ENCODE data around the gene DIO1. TPM values are rescaled to one million over a fixed set of nuclear protein-coding genes. Genes with fewer than 3 reads are reported as not detected.

DIO1 gene
- total RNA-seq (not detected), polyA plus RNA-seq (under 1 TPM in 1 of 4 donors, not detected in 3; 0.09 TPM)

GRCh38 chr1:53893999-53894636, at the start of gene DIO1:
Gene DIO1, plus strand, starts transcription at chr1:53894187. Its CDS starts 24 bp downstream, at chr1:53894211.
- no peaks in the 10 kb centered on the region for H3K27me3 Mint-ChIP-seq
- Histone ChIP-seq H3K4me3 (ENCODE audit: low read depth, low read length) (no peak within 1 kb of the TSS), H3K9me3 (ENCODE audit: control insufficient read depth in 2 of 2, low read length in 2 of 2) (no peaks in the 10 kb centered on the region), H3K27me3 (ENCODE audit: control insufficient read depth, insufficient read depth, low read length) (peaks cover 3% of the 10 kb centered on the region), H3K27ac (ENCODE audit: insufficient read depth, low read length, poor library complexity, severe bottlenecking) (no peak within 1 kb of the TSS), H3K4me1 (ENCODE audit: control insufficient read depth, insufficient read depth, low read length, poor library complexity, severe bottlenecking) (peaks cover 11% of the 10 kb centered on the region), H3K36me3 (ENCODE audit: control insufficient read depth, insufficient read depth, low read length) (no peaks in the 10 kb centered on the region)
- DNase-seq (no peak), ATAC-seq (ENCODE audit: low read depth in 2 of 2) (no peak)
- no peaks in the 10 kb centered on the region for H3K9me3 Mint-ChIP-seq
- no peak within 1 kb of the TSS for H3K27ac Mint-ChIP-seq
- H3K36me3 Mint-ChIP-seq = no peaks in the 10 kb centered on the region
- H3K4me3 Mint-ChIP-seq = peak within 1 kb of the TSS in 2 of 4 donors; percentile 2 to 90
- H3K4me1 Mint-ChIP-seq = peaks cover 6 to 22% (median 15%) of the 10 kb centered on the region in 4 donors

- DNase-seq (no peak), ATAC-seq (ENCODE audit: low read depth in 2 of 2) (no peak)
- H3K36me3 ChIP-seq (ENCODE audit: control insufficient read depth, insufficient read depth, low read length) = peaks cover 17% of the 10 kb centered on the region
- H3K4me1 Mint-ChIP-seq = peaks cover 0 to 2% (median 0%) of the 10 kb centered on the region in 4 donors
- H3K9me3 ChIP-seq (ENCODE audit: control insufficient read depth in 2 of 2, low read length in 2 of 2) = no peaks in the 10 kb centered on the region
- H3K36me3 Mint-ChIP-seq = peaks cover 18% of the 10 kb centered on the region
- H3K27me3 Mint-ChIP-seq = peaks cover 9% of the 10 kb centered on the region
- no peak overlapping the region for H3K27ac Mint-ChIP-seq
- H3K9me3 Mint-ChIP-seq = peaks cover 0 to 3% (median 0%) of the 10 kb centered on the region in 7 donors
- H3K27me3 ChIP-seq (ENCODE audit: control insufficient read depth, insufficient read depth, low read length) = no peaks in the 10 kb centered on the region
- no peak overlapping the region for H3K4me3 Mint-ChIP-seq
- no peak overlapping the region for H3K4me3 ChIP-seq (ENCODE audit: low read depth, low read length)
- no peaks in the 10 kb centered on the region for H3K4me1 ChIP-seq (ENCODE audit: control insufficient read depth, insufficient read depth, low read length, poor library complexity, severe bottlenecking)
- H3K27ac ChIP-seq (ENCODE audit: insufficient read depth, low read length, poor library complexity, severe bottlenecking) = no peak overlapping the region
Observed at GRCh38 chr1:53847980-53848379, 46.0 kb upstream of the DIO1 start.

DNA sequence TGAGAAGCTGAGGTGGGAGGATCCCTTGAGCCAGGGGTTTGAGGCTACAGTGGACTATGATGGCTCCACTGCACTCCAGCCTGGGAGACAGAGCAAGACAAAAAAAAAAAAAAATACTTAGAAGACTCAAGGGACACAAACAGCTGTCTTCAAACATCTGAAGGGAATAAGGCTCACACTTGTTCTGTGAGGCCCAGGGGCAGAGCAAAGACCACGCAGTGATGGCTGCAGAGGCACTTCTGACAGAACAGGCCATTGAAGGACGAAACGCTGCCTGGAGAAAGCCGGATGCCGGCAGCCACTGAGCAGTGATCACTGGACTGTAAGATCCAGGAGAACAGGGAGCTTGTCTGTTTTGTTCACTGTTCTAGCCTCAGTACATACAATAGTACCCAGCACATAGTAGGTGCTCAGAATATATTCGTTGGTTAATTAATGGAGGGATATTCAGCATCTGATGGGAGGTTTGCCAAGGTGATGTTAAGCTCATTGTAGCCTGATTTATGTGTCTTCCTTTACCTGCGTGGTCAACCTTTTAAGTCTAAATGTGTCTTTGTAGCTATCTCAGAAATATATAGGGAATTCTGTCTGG, 43.8 kb upstream of the DIO1 start:
- H3K27me3 Mint-ChIP-seq = no peaks in the 10 kb centered on the region
- peak overlapping the region in 1 of 3 donors; percentile 24 for H3K27ac Mint-ChIP-seq
- H3K36me3 ChIP-seq (ENCODE audit: control insufficient read depth, insufficient read depth, low read length) = peaks cover 35% of the 10 kb centered on the region

DNA sequence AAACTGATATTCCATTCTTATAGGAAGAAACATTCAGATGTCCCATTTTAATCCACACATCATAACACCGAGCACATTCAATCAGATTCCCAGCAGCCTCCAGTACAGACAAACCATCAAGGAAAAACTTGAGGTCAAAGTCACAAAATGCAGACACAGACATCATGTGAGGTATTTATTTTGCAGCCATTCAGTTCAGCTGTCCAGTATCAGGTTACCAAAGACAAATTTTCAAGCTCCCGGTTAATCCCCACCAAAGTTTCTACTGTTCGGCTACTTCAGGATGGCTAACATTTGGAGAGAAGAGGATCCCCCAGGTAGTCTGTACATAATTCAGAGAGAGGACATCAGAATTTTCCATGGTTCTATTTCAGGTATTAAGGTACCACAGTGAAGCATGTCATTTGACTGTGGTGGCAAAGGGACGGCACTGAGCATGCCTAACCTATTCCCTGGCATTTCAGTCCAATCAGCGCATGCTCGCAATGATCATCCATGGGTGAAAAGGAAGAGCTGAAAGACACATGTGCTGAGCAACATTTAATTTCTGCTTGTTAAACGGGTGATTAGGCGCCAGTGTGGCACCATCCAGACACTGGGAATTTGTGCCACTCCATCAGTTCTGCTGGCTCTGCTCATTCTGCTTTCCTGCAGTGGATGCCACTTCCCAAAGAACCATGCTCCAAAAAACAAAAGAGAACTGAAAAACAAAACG, 42.3 kb upstream of the DIO1 start:
- H3K9me3 ChIP-seq (ENCODE audit: control insufficient read depth in 2 of 2, low read length in 2 of 2) = no peaks in the 10 kb centered on the region
- peaks cover 0 to 2% (median 0%) of the 10 kb centered on the region in 4 donors for H3K4me1 Mint-ChIP-seq
- H3K27me3 Mint-ChIP-seq = no peaks in the 10 kb centered on the region
- DNase-seq (no peak), ATAC-seq (ENCODE audit: low read depth in 2 of 2) (no peak)
- H3K9me3 Mint-ChIP-seq = peaks cover 0 to 3% (median 0%) of the 10 kb centered on the region in 7 donors
- peaks cover 45% of the 10 kb centered on the region for H3K36me3 Mint-ChIP-seq
- H3K4me3 ChIP-seq (ENCODE audit: low read depth, low read length) = no peak overlapping the region
- H3K4me1 ChIP-seq (ENCODE audit: control insufficient read depth, insufficient read depth, low read length, poor library complexity, severe bottlenecking) = no peaks in the 10 kb centered on the region
- H3K27me3 ChIP-seq (ENCODE audit: control insufficient read depth, insufficient read depth, low read length) = no peaks in the 10 kb centered on the region
- no peak overlapping the region for H3K4me3 Mint-ChIP-seq
- peak overlapping the region in 1 of 3 donors; percentile 49 for H3K27ac Mint-ChIP-seq
- no peak overlapping the region for H3K27ac ChIP-seq (ENCODE audit: insufficient read depth, low read length, poor library complexity, severe bottlenecking)
- H3K36me3 ChIP-seq (ENCODE audit: control insufficient read depth, insufficient read depth, low read length) = peaks cover 49% of the 10 kb centered on the region

More for the DNA sequence above, 43.8 kb upstream of the DIO1 start:
- DNase-seq = no peak
- Histone ChIP-seq H3K9me3 (ENCODE audit: control insufficient read depth in 2 of 2, low read length in 2 of 2) (no peaks in the 10 kb centered on the region), H3K27ac (ENCODE audit: insufficient read depth, low read length, poor library complexity, severe bottlenecking) (no peak overlapping the region), H3K4me3 (ENCODE audit: low read depth, low read length) (no peak overlapping the region), H3K4me1 (ENCODE audit: control insufficient read depth, insufficient read depth, low read length, poor library complexity, severe bottlenecking) (no peaks in the 10 kb centered on the region), H3K27me3 (ENCODE audit: control insufficient read depth, insufficient read depth, low read length) (no peaks in the 10 kb centered on the region)
- Mint-ChIP-seq H3K36me3 (peaks cover 33% of the 10 kb centered on the region), H3K4me3 (no peak overlapping the region), H3K9me3 (peaks cover 0 to 3% (median 0%) of the 10 kb centered on the region in 7 donors), H3K4me1 (peaks cover 0 to 2% (median 0%) of the 10 kb centered on the region in 4 donors)
- no peak for ATAC-seq (ENCODE audit: low read depth in 2 of 2)

DNA sequence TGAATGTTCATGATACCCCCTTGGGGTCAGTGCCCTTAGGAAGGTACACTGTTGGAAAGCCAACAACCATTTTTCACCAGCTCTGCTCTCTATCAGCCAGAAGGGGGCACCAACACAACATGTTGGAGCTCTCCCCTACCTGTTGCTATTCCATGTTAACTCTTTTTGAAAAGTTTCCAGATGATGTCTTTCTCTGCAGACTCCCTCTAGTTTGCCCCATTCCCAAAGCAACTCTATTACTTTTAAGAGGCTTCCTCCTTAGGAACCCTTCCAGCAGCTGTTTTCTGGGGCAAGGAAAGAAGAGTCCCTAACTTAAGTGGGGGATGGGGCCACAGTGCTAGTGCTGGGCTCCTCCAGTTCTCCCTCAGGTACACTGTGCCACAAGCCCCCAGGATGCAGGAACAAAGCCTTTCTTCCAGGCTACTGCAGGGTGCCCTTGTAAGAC, 33.0 kb upstream of the DIO1 start:
- ATAC-seq (ENCODE audit: low read depth in 2 of 2) (peak; percentile 72 to 74), DNase-seq (peak; percentile 33 to 68 (median 63))
- Histone ChIP-seq H3K9me3 (ENCODE audit: control insufficient read depth in 2 of 2, low read length in 2 of 2) (no peaks in the 10 kb centered on the region), H3K4me3 (ENCODE audit: low read depth, low read length) (no peak overlapping the region), H3K36me3 (ENCODE audit: control insufficient read depth, insufficient read depth, low read length) (peaks cover 43% of the 10 kb centered on the region), H3K27me3 (ENCODE audit: control insufficient read depth, insufficient read depth, low read length) (no peaks in the 10 kb centered on the region), H3K4me1 (ENCODE audit: control insufficient read depth, insufficient read depth, low read length, poor library complexity, severe bottlenecking) (no peaks in the 10 kb centered on the region), H3K27ac (ENCODE audit: insufficient read depth, low read length, poor library complexity, severe bottlenecking) (no peak overlapping the region)
- no peaks in the 10 kb centered on the region for H3K9me3 Mint-ChIP-seq
- no peaks in the 10 kb centered on the region for H3K27me3 Mint-ChIP-seq
- H3K4me3 Mint-ChIP-seq = no peak overlapping the region
- H3K27ac Mint-ChIP-seq = no peak overlapping the region
- peaks cover 0 to 20% (median 6%) of the 10 kb centered on the region in 4 donors for H3K4me1 Mint-ChIP-seq
- H3K36me3 Mint-ChIP-seq = peaks cover 23% of the 10 kb centered on the region

DNA sequence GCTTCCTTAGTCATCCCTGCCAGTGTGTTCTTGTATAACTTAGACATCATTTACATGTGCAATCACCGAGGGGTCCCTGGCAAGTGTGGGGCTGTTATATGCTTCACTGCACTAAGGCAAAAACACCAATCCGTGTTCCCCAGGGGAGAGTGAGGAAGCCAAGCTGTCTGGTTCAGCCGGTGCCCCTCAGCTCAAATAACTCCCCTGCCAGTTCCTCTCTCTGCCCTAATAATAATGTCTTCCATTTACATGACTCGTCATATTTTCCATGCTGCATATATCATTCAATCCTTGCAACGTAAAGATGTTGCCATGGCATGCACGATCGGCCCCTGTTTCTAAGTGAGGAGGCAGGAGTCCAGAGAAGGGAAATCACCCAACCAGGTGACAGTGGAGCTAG, 31.5 kb upstream of the DIO1 start:
- H3K27ac Mint-ChIP-seq = peak overlapping the region in 2 of 3 donors; percentile 36 to 56
- H3K36me3 Mint-ChIP-seq = peaks cover 19% of the 10 kb centered on the region
- ATAC-seq (ENCODE audit: low read depth in 2 of 2) (no peak), DNase-seq (no peak)
- H3K27me3 ChIP-seq (ENCODE audit: control insufficient read depth, insufficient read depth, low read length) = no peaks in the 10 kb centered on the region
- H3K4me3 ChIP-seq (ENCODE audit: low read depth, low read length) = no peak overlapping the region
- peaks cover 41% of the 10 kb centered on the region for H3K36me3 ChIP-seq (ENCODE audit: control insufficient read depth, insufficient read depth, low read length)
- H3K27ac ChIP-seq (ENCODE audit: insufficient read depth, low read length, poor library complexity, severe bottlenecking) = no peak overlapping the region
- H3K4me1 Mint-ChIP-seq = peaks cover 0 to 20% (median 6%) of the 10 kb centered on the region in 4 donors
- H3K9me3 ChIP-seq (ENCODE audit: control insufficient read depth in 2 of 2, low read length in 2 of 2) = no peaks in the 10 kb centered on the region
- H3K4me1 ChIP-seq (ENCODE audit: control insufficient read depth, insufficient read depth, low read length, poor library complexity, severe bottlenecking) = no peaks in the 10 kb centered on the region
- H3K9me3 Mint-ChIP-seq = no peaks in the 10 kb centered on the region
- H3K27me3 Mint-ChIP-seq = no peaks in the 10 kb centered on the region
- H3K4me3 Mint-ChIP-seq = peak overlapping the region in 1 of 4 donors; percentile 2

DNA sequence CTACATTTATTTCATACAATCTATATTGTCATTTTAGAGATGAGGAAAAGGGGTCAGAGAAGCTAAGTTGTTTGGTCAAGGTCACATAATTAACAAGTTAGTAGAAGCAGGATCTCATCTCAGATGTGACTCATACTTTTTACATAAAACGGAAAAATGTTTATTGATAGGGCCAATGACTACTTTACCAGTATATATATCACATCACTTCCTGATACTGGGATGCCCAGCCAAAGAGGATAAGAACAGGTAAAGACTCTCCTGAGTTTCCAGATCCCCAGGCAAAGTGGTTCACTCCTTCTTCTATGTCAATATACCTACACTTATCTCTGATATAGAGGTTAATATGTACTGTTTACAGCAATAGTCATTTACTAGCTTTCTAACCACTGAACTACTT, 25.4 kb upstream of the DIO1 start:
- Histone ChIP-seq H3K4me1 (ENCODE audit: control insufficient read depth, insufficient read depth, low read length, poor library complexity, severe bottlenecking) (no peaks in the 10 kb centered on the region), H3K9me3 (ENCODE audit: control insufficient read depth in 2 of 2, low read length in 2 of 2) (no peaks in the 10 kb centered on the region), H3K4me3 (ENCODE audit: low read depth, low read length) (no peak overlapping the region), H3K27me3 (ENCODE audit: control insufficient read depth, insufficient read depth, low read length) (no peaks in the 10 kb centered on the region), H3K36me3 (ENCODE audit: control insufficient read depth, insufficient read depth, low read length) (peaks cover 66% of the 10 kb centered on the region), H3K27ac (ENCODE audit: insufficient read depth, low read length, poor library complexity, severe bottlenecking) (no peak overlapping the region)
- H3K36me3 Mint-ChIP-seq = peaks cover 32% of the 10 kb centered on the region
- DNase-seq (no peak), ATAC-seq (ENCODE audit: low read depth in 2 of 2) (no peak)
- no peak overlapping the region for H3K4me3 Mint-ChIP-seq
- no peaks in the 10 kb centered on the region for H3K27me3 Mint-ChIP-seq
- peak overlapping the region in 1 of 3 donors; percentile 23 for H3K27ac Mint-ChIP-seq
- no peaks in the 10 kb centered on the region for H3K9me3 Mint-ChIP-seq
- H3K4me1 Mint-ChIP-seq = peaks cover 0 to 2% (median 0%) of the 10 kb centered on the region in 4 donors
